HepG2 (cell line): ENCODE results near the gene DAO. TPM values are rescaled to one million over a fixed set of nuclear protein-coding genes. Genes with fewer than 3 reads are reported as not detected.

Source experiments
- ATAC-seq: fragments of 200-7000 bp; cut with Tn5 transposase; 3 replicates; pipeline ENCODE4 v1.9.1; 2020; ENCODE audit warnings: mild to moderate bottlenecking, moderate library complexity
- BruUV-seq: library from RNA; stranded (reverse); fragments of 400-500 nt; replicated peaks from 2 replicates; lab custom pipeline; 2021; lab: Mats Ljungman, UMichigan
- CTCF ChIA-PET: fragments of 300-600 bp; formaldehyde crosslinking; extraction: SDS; loops from one replicate; lab custom pipeline; 2021; ENCODE audit warnings: low total read pairs, inconsistent platforms, low intra/inter-chr PET ratio; lab: Yijun Ruan, JAX
- POLR2A ChIA-PET: fragments of 350-600 bp; sonication (Branson Sonifier 250); formaldehyde crosslinking; loops from one replicate; lab custom pipeline; 2020; ENCODE audit warnings: antibody characterized with exemption, inconsistent platforms; lab: Yijun Ruan, JAX
- DNase-seq: peaks from one replicate; pipeline ENCODE4 v3.0.0-alpha.2; 2015; ENCODE audit warnings: low spot score
- FAIRE-seq: peaks from 3 replicates; lab custom pipeline; 2011; peaks lifted over from hg19 to GRCh38; lab: Jason Lieb, UNC
- H2AFZ ChIP-seq: one replicate; pipeline ENCODE4 v1.6.1; 2011; ENCODE audit warnings: low read length, inconsistent platforms
- H3K27ac ChIP-seq: fragments of 300-600 bp; 3 replicates; pipeline ENCODE4 v1.8.0; 2011; ENCODE audit warnings: mixed run types, mild to moderate bottlenecking, mixed read lengths, low read length, inconsistent platforms; ENCODE audit not compliant: insufficient read depth; ENCODE audit errors: extremely low read length
- H3K27me3 ChIP-seq, 2 experiments: fragments of 200-600 bp in 1 of 2; 2 replicates in 1 of 2; 3 replicates in 1 of 2; pipeline versions ENCODE4 v1.6.0 to v1.8.0; 2011; ENCODE audit warnings: low read length in 2 of 2, mild to moderate bottlenecking in 2 of 2, moderate library complexity in 2 of 2, inconsistent platforms in 1 of 2; ENCODE audit not compliant: insufficient read depth in 2 of 2, control insufficient read depth in 1 of 2
- H3K36me3 ChIP-seq, 2 experiments: fragments of 200-600 bp in 1 of 2; replicated peaks in 1 of 2; 2 replicates in 1 of 2; 3 replicates in 1 of 2; pipeline versions ENCODE4 v1.5.1 to v1.8.0; 2011; ENCODE audit warnings: low read length in 2 of 2, inconsistent platforms in 1 of 2; ENCODE audit not compliant: insufficient read depth in 2 of 2, control insufficient read depth in 1 of 2
- H3K4me1 ChIP-seq: 2 replicates; pipeline ENCODE4 v1.5.1; 2012; ENCODE audit warnings: low read length, inconsistent platforms; ENCODE audit not compliant: insufficient read depth
- H3K4me2 ChIP-seq: 2 replicates; pipeline ENCODE4 v1.6.0; 2011; ENCODE audit warnings: low read depth, low read length, inconsistent platforms
- H3K4me3 ChIP-seq, 3 experiments: fragments of 200-600 bp in 1 of 3; sonication (generic), shearing (Covaris generic) in 1 of 3; replicated peaks in 1 of 3; 2 replicates each; pipeline ENCODE4 v1.5.1; 2011 to 2016; ENCODE audit warnings: low read length in 3 of 3, inconsistent platforms in 2 of 3, low read depth in 2 of 3, mild to moderate bottlenecking in 2 of 3, control low read depth in 1 of 3, mixed read lengths in 1 of 3; ENCODE audit not compliant: insufficient read depth in 1 of 3
- H3K79me2 ChIP-seq: one replicate; pipeline ENCODE4 v1.6.1; 2011; ENCODE audit warnings: low read length, inconsistent platforms; ENCODE audit not compliant: insufficient read depth
- H3K9ac ChIP-seq: 2 replicates; pipeline ENCODE4 v1.6.0; 2011; ENCODE audit warnings: mild to moderate bottlenecking, low read depth, low read length, inconsistent platforms; ENCODE audit not compliant: insufficient read depth
- H3K9me3 ChIP-seq: 2 replicates; pipeline ENCODE4 v1.5.1; 2012; ENCODE audit warnings: mild to moderate bottlenecking, low read length
- H4K20me1 ChIP-seq: 2 replicates; pipeline ENCODE4 v1.6.0; 2011; ENCODE audit warnings: inconsistent platforms, mild to moderate bottlenecking, low read length, moderate library complexity; ENCODE audit not compliant: insufficient read depth
- BCLAF1 ChIP-seq: fragments of 450-650 bp; IDR thresholded peaks from 2 replicates; pipeline ENCODE4 v1.6.1; 2017; ENCODE audit warnings: mild to moderate bottlenecking
- ETV5 ChIP-seq: IDR thresholded peaks from 2 replicates; pipeline ENCODE4 v1.6.1; 2018; ENCODE audit warnings: missing biosample characterization, missing genetic modification reagents, inconsistent platforms, borderline replicate concordance
- FIP1L1 ChIP-seq: fragments of 200-400 bp; formaldehyde crosslinking; IDR thresholded peaks from 2 replicates; pipeline ENCODE4 v1.6.1; 2018; ENCODE audit warnings: low read depth, mild to moderate bottlenecking, low read length, moderate library complexity, borderline replicate concordance; ENCODE audit not compliant: insufficient read depth
- HNRNPUL1 ChIP-seq: fragments of 200-400 bp; formaldehyde crosslinking; IDR thresholded peaks from 2 replicates; pipeline ENCODE4 v1.6.1; 2017; ENCODE audit warnings: low read depth, mild to moderate bottlenecking, low read length, moderate library complexity
- HOXD1 ChIP-seq: sonication (generic); formaldehyde crosslinking; IDR thresholded peaks from 2 replicates; pipeline ENCODE4 v1.5.0; 2020; ENCODE audit warnings: missing genetic modification reagents
- MEIS2 ChIP-seq: sonication (generic); formaldehyde crosslinking; IDR thresholded peaks from 2 replicates; pipeline ENCODE4 v1.9.0; 2021; ENCODE audit warnings: mild to moderate bottlenecking, missing genetic modification reagents
- NCOA2 ChIP-seq: sonication (generic); formaldehyde crosslinking; IDR thresholded peaks from 2 replicates; pipeline ENCODE4 v1.8.0; 2022; ENCODE audit warnings: inconsistent platforms
- NFYC ChIP-seq: IDR thresholded peaks from 2 replicates; pipeline ENCODE4 v1.6.1; 2016; ENCODE audit warnings: missing genetic modification reagents, missing compliant biosample characterization
- SIX4 ChIP-seq: sonication (generic); formaldehyde crosslinking; IDR thresholded peaks from 2 replicates; pipeline ENCODE4 v1.4.0; 2020; ENCODE audit warnings: missing genetic modification reagents
- ZNF20 ChIP-seq: sonication (generic); formaldehyde crosslinking; IDR thresholded peaks from 2 replicates; pipeline ENCODE4 v1.4.0; 2020; ENCODE audit warnings: mild to moderate bottlenecking, moderate library complexity, missing genetic modification reagents
- ZNF317 ChIP-seq: sonication (generic); formaldehyde crosslinking; IDR thresholded peaks from 2 replicates; pipeline ENCODE4 v1.5.0; 2020; ENCODE audit warnings: mild to moderate bottlenecking, missing genetic modification reagents
- ZNF383 ChIP-seq: sonication (generic); formaldehyde crosslinking; IDR thresholded peaks from 2 replicates; pipeline ENCODE4 v1.4.0; 2020; ENCODE audit warnings: missing genetic modification reagents, mild to moderate bottlenecking, borderline replicate concordance
- ZNF660 ChIP-seq: sonication (generic); formaldehyde crosslinking; IDR thresholded peaks from 2 replicates; pipeline ENCODE4 v1.5.1; 2020; ENCODE audit warnings: mild to moderate bottlenecking, low read depth, missing genetic modification reagents, borderline replicate concordance
- ZNF761 ChIP-seq: sonication (generic); formaldehyde crosslinking; conservative IDR thresholded peaks from 2 replicates; pipeline ENCODE4 v1.4.0; 2020; ENCODE audit warnings: mild to moderate bottlenecking, missing genetic modification reagents
- ZNF839 ChIP-seq: sonication (generic); formaldehyde crosslinking; IDR thresholded peaks from 2 replicates; pipeline ENCODE4 v1.4.0; 2020; ENCODE audit warnings: missing genetic modification reagents, mild to moderate bottlenecking, borderline replicate concordance
- WGBS: methylation state at CpG from one replicate; pipeline ENCODE4 v1.1.6; 2017; ENCODE audit warnings: low lambda C conversion rate; 5-methylcytosine and 5-hydroxymethylcytosine counted together
- in situ Hi-C: cut with HindIII; loops from 2 replicates; pipeline ENCODE4 v1.10.0; 2017; ENCODE audit warnings: low pct_unique_long_range_greater_than_20kb; ENCODE audit not compliant: extremely low pct_ligation_motif_present
- intact Hi-C: fragments of 100-400 bp; cut with micrococcal nuclease; formaldehyde crosslinking; loops from one replicate; pipeline ENCODE4 v1.10.0; 2022; ENCODE audit not compliant: unreplicated experiment
- polyA plus RNA-seq, 8 experiments: library from polyadenylated mRNA; depleted of rRNA in 3 of 8; stranded (reverse) in 7 of 8; unstranded in 1 of 8; fragments of >200 nt; fragmentation: Illumina TruSeq in 4 of 8; extraction: Trizol in 4 of 8; gene quantifications; 2 replicates each; pipeline versions ENCODE4 v1.2.1 to v1.2.3, GENCODE V29; 2011 to 2016; ENCODE audit warnings: low read depth in 4 of 8, missing spikeins in 1 of 8, mixed read lengths in 1 of 8; ENCODE audit not compliant: insufficient read depth in 1 of 8
- total RNA-seq, 5 experiments: library from RNA; depleted of rRNA; stranded (reverse); fragments of >200 nt; fragmentation: Illumina TruSeq; extraction: Trizol; gene quantifications; 2 replicates each; pipeline ENCODE4 v1.2.3, GENCODE V29; 2016; ENCODE audit warnings: low read depth in 1 of 5
- TF ChIP-seq, protein P1 (sequence below): sonication (generic); formaldehyde crosslinking; IDR thresholded peaks from 2 replicates; pipeline ENCODE4 v1.8.0; 2022; ENCODE audit warnings: mild to moderate bottlenecking, missing genetic modification reagents, borderline replicate concordance

DAO gene
- total and polyA plus RNA-seq, 2 of the 13 experiments (the other 11 are each of a cell fraction or from before 2014, with no cell fraction given): 0.34 to 0.82 TPM

DNA sequence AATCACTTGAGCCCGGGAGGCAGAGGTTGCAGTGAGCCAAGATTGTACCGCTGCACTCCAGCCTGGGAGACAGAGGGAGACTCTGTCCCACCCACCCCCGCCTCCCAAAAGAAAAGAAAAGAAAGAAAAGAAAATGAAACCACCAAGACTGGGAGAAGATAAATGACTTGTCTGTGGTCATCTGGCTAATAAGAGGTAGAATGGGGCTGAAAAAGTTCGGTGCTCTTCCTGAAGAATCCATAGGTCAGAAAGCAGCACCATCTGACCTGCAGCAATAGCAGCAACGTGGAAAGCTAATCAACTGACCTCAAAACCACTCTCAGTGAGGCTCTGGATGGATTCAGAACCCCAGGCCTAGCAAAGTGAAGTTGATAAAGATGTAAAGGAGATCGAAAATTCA lies 47.7 kb upstream of the DAO start:
- H3K4me1 ChIP-seq: 0 out of 2 replicates have a peak, but pooled peaks cover 4% of the 10 kb centered on the region
- no peak overlapping the region for H3K4me3 ChIP-seq
- in situ Hi-C loops: no loop called here
- FAIRE-seq (no peak), DNase-seq (no peak), ATAC-seq (no peak)
- intact Hi-C loops: no loop called here
- no peaks in the 10 kb centered on the region for H3K27me3 ChIP-seq
- 96% methylated on average over 6 of the region's 6 CpGs for WGBS
- H3K79me2 ChIP-seq: no peaks in the 10 kb centered on the region
- H3K9ac ChIP-seq: no peak overlapping the region
- no peaks in the 10 kb centered on the region for H3K9me3 ChIP-seq
- H3K27ac ChIP-seq: no peak overlapping the region
- H3K4me2 ChIP-seq: no peak overlapping the region
- H3K36me3 ChIP-seq: peaks cover 7 to 31% of the 10 kb centered on the region in 2 experiments; a peak in 4 of 5 replicates
- no peaks in the 10 kb centered on the region for H4K20me1 ChIP-seq
- POLR2A ChIA-PET: no interaction called here
- TF ChIP-seq HNRNPUL1 (no peak), HOXD1 (CRISPR knock-in tag) (no peak), SIX4 (no peak), ZNF660 (CRISPR knock-in tag) (no peak), FIP1L1 (no peak)
- TF ChIP-seq, protein P1, sequence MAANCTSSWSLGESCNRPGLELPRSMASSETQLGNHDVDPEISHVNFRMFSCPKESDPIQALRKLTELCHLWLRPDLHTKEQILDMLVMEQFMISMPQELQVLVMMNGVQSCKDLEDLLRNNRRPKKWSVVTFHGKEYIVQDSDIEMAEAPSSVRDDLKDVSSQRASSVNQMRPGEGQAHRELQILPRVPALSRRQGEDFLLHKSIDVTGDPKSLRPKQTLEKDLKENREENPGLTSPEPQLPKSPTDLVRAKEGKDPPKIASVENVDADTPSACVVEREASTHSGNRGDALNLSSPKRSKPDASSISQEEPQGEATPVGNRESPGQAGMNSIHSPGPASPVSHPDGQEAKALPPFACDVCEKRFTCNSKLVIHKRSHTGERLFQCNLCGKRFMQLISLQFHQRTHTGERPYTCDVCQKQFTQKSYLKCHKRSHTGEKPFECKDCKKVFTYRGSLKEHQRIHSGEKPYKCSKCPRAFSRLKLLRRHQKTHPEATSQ (CRISPR knock-in tag): no peak
- H2AFZ ChIP-seq: no peak overlapping the region
- BruUV-seq: no TSS peak
- CTCF ChIA-PET: no interaction called here

DNA sequence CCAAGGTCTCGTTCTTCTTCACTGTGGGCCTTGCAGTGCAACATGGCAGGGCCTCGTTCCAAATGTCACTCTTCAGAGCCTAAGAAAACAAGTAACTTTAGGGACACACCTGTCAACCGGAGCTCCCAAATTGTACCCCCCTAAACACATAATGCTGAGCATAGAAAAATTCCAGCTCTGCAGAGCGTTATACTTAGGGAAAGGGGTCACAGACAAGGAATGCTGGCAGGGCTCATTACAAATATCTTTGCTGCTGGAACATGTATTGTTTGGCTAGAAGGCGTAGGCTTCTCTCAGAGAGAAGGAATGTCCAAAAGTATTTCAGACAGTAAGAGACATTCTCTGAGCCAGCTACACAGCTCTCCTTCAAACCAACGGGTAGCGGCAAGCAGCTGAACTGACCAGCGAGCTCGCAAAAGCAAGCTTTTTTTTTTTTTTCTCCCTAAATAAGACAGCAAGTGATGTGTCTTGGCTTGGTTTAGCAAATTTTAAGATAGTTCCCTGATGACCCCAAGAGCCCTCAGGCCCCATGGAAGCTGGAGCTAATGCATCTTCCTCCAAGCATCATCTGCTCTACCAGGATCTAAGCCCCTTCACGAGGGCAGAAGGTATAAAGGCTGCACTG lies 47.0 kb upstream of the DAO start:
- no peak for FAIRE-seq
- 95% methylated on average over 10 of the region's 10 CpGs for WGBS
- H3K79me2 ChIP-seq: no peaks in the 10 kb centered on the region
- no peak for DNase-seq
- intact Hi-C loops (no loop called here), in situ Hi-C loops (no loop called here)
- H2AFZ ChIP-seq: no peak overlapping the region
- ChIA-PET POLR2A (no interaction called here), CTCF (no interaction called here)
- no peaks in the 10 kb centered on the region for H3K27me3 ChIP-seq
- no peak overlapping the region for H3K4me2 ChIP-seq
- H3K4me3 ChIP-seq: no peak overlapping the region
- H3K27ac ChIP-seq: no peak overlapping the region
- no peaks in the 10 kb centered on the region for H3K9me3 ChIP-seq
- peaks cover 8% of the 10 kb centered on the region for H3K4me1 ChIP-seq
- H4K20me1 ChIP-seq: no peaks in the 10 kb centered on the region
- H3K9ac ChIP-seq: no peak overlapping the region
- no peak for ATAC-seq
- peaks cover 7 to 31% of the 10 kb centered on the region in 2 experiments; a peak in 4 of 5 replicates for H3K36me3 ChIP-seq
- no TSS peak for BruUV-seq
- no peak for TF ChIP-seq ZNF761 (CRISPR knock-in tag)
- no peak for TF ChIP-seq NFYC (CRISPR knock-in tag)
- TF ChIP-seq ZNF317 (CRISPR knock-in tag): no peak
- TF ChIP-seq ZNF383 (CRISPR knock-in tag): no peak
- TF ChIP-seq MEIS2 (CRISPR knock-in tag): no peak
- TF ChIP-seq NCOA2 (CRISPR knock-in tag): no peak
- no peak for TF ChIP-seq ZNF20 (CRISPR knock-in tag)
- TF ChIP-seq ETV5 (CRISPR knock-in tag): no peak
- TF ChIP-seq BCLAF1: no peak
- TF ChIP-seq ZNF839 (CRISPR knock-in tag): no peak
